GM19397 (cell line): ENCODE results near the gene BMPR1A.

Experiments used
- ATAC-seq: cut with Tn5 transposase; IDR thresholded peaks from one replicate; pipeline ENCODE4 v1.9.1; 2021; ENCODE audit warnings: mild to moderate bottlenecking, moderate library complexity; ENCODE audit not compliant: unreplicated experiment

Gene BMPR1A

DNA sequence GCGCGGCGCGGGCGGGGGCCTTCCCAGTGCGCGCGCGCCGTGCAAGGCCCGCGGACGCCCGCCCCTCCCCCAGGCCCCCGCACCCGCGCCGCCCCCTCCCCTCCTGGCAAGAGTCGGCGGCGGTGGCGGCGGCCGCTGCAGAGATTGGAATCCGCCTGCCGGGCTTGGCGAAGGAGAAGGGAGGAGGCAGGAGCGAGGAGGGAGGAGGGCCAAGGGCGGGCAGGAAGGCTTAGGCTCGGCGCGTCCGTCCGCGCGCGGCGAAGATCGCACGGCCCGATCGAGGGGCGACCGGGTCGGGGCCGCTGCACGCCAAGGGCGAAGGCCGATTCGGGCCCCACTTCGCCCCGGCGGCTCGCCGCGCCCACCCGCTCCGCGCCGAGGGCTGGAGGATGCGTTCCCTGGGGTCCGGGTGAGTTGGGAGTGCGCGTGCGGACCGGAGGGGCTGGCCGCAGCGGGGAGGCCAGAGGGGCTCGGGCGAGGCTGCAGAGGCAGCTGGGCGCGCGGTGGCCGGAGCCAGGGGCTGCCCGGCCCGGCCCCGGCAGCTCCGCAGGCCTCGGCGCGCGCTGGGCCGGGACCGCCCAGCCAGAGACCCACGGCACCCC is at the start of gene BMPR1A:
Gene BMPR1A (plus strand): TSS at position 109 of the 602 bp plus-strand sequence. CDS start 119,400 bp downstream, outside the sequence.
- ATAC-seq = peak; percentile 46

DNA sequence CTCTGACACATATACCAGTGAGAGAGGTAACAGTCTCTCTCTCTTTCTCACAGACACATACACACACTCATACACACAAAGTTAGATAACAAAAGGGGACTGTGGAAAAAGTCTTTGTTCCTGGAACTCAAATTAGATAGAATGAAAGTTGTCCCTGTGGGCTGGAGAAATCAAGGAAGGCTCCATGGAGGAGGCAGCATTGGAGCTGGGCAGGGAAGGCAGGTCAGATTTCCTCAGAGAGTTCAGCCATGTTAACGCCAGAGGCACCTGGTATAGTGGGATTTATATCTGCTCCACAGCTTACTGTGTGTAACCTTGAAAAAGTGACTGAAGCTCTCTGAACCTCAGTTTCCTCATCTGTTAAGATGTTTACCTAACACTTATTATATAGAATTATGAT is 49.4 kb upstream of the BMPR1A start:
- no peak for ATAC-seq

DNA sequence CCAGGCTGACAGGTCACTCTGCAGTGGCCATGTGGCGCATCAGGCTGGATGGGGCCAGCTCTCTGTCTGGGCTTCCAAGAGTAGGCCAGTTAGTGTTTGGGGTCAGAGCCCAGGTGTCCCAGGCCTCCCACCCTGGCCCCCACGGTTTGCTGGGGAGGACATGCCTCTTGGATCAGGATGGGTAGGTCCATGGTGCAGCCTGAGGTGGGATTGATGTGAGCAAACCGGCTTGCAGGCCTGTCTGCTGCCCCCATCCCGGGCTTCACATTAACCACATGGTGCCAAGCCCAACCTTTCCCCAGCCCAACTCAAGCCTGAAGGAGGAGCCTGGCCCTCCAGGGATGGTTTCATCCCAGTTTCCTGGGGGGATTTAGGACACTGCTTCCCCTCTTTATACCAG is 48.9 kb upstream of the BMPR1A start:
- no peak for ATAC-seq

DNA sequence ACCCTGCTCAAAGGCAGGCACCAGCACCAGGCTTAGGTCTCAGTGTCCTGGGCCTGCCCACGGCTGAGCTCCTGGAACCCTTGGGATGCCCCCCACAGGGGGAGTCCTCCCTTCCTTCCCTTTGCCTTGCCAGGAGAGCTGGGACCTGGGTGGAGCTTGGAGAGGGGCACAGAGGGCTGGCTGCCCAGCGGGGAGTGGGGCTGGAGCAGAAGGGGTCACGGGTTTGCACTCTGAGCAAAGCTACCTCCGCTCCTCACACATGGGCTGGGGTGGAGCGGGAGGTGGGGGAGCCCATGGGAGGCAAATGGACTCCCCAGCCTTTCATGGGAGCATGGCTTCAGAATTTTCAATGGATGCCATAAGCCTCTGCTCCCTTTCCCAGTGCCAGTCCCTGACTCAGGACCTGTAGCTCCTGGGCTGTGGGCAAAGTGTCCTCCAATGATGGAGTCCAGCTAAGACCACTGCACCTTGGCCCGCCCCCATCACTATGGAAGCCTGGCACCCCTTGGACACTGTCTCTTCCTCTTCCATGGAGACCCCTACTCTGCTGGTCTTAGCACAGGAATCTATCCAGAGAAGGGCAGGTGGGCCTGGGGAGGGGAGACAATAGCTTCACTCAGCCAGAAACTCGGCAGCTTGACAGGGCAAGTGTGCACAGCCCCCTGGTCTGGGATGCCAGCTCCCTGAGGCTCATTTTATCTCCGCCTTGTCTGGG is 48.2 kb upstream of the BMPR1A start:
- no peak for ATAC-seq

DNA sequence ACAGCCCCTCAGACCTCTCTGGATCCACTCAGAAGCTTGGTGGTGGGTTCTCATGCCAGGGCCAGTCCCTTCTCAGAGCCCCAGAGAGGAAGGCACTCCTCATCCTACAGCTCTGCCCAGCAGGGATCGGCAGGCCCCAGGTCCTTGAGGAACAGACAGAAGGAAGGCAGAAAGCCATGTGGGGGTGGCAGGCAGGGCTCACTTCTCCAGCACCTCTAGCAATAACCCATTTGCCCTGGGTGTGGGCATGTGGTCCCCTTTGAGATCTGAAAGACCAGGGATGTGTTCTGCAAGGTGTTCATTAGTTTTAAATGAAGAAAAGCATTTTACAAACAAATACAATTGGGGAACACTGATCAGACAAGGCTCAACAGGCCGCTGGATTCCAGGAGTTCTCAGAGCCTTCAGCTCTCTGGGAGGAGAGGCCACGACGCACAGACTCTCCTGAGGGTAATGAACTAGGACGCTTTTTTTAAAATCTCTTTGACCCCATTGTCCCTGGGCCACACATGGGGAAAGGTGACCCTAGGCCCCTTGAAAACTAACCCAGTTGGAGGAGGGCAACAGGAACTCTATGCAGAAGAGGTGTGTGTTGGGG is 47.5 kb upstream of the BMPR1A start:
- ATAC-seq = no peak

DNA sequence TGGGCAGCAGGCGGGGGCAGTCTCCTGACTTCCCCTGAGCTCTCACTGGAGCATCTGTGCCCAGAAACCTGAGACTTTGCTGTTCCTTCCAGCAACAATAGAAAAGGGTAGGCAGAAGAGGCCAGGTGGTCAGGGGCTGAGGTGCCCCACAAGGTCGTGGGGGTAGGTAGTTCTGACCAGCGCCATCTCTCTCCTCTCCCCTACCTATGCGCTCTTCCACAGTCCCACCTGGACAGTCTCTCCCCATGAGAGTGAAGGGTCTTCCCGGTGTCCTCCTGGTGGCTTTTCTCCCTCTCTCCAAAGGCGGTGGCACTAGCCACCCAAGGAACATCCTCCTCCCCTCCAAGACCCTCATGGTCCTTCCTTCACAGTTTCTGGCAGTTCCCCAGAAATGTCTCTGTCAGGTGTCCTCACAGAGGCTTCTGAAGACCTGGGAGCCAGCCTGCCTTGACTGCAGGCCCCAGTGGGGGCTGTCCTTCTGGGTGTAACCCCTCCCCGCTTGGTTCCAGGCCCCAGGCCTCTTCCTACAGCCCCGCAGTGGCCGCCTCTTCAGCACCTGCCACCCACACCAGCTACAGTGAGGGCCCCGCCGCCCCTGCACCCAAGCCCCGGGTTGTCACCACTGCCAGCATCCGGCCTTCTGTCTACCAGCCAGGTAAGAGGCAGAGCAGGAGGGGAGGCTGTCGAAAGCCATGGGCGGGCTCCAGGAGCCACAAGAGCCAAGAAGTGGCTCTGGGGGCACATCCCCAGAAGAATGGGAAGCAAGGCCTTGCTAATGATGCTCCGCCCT is 46.8 kb upstream of the BMPR1A start:
- ATAC-seq = no peak

DNA sequence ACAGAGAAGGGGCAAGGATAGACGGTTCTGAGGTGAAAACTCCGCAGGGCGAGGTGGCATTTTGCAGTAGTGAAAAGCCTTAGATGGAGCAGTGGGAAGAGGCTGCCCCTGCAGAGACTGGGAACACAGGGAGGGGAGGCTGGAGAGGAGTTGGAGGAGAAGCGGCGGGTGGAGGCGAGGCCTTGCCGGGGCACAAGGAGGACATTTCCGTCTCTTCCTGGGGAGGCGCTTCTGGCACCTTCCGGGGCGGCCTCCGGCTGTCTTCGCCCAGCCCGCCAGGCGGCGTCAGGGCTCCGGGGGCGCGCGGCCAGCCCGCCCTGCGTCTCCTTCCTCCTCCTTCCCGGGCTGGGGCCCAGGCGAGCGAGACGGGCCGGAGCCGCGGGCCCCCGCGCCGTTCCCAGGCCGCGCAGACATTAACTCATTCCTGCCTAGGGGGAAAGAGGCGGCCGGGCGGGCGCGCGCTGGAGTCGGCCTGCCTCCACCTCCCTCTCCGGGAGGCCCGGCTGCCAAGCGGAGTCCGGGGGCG is 45.4 kb upstream of the BMPR1A start:
- ATAC-seq = peak; percentile 92

DNA sequence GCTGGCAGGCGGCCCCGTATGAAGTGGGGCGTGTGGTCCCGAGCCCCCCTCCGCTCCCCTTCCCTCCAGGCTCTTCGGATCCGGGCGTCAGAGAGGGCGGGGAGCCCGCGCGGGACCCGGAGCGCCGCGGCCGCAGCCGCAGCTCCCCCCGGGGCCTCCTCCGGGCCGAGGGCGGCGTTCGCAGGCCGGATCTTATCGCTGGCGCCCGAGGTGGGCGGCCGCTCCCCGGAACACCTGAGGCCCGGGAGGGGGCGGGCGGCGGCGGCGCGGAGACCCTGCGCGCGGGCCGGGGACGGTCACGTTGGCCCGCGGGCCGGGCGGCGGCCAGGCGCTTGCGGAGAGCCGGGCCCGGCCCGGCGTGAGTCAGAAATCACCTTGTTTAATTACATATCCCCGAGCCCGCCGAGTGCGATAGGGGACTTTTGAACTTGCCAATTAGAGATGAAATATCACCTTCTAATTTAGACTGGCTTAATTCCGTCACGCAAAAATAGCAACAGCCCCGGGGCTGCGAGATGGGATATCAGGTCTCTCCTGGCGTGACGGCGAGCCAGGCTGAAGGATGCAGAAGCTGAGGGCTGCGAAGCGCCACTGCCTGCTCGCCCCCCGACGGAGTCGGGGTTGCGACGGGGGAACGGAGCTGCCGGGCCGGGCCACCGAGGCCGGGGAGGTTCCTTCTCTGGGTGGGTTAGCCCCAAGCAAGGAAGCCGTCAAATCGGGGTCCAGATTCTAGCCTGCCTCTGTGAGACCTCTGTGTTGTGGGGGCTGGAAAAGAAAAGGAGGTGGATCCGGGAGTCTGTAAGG is 44.7 kb upstream of the BMPR1A start:
- peak; percentile 45 for ATAC-seq

DNA sequence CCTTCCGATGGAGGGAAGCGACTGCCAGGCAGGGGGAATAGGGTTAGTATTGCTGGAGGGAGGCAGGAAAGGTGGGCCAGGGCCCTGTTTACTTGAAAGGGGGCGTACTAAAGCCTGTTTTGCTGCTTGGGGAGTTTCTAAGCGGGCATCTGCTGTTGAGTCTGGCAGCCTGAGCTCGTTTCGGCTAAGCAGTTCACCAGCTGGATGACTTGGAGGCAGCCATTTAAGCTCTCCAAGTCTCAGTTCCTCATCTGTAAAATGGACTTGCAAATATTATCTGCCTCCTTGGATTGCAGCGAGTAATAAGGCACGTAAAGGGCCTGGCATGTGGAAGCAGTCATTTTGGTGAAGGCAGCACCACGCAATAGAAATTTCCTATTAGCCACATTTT is 44.1 kb upstream of the BMPR1A start:
- no peak for ATAC-seq

DNA sequence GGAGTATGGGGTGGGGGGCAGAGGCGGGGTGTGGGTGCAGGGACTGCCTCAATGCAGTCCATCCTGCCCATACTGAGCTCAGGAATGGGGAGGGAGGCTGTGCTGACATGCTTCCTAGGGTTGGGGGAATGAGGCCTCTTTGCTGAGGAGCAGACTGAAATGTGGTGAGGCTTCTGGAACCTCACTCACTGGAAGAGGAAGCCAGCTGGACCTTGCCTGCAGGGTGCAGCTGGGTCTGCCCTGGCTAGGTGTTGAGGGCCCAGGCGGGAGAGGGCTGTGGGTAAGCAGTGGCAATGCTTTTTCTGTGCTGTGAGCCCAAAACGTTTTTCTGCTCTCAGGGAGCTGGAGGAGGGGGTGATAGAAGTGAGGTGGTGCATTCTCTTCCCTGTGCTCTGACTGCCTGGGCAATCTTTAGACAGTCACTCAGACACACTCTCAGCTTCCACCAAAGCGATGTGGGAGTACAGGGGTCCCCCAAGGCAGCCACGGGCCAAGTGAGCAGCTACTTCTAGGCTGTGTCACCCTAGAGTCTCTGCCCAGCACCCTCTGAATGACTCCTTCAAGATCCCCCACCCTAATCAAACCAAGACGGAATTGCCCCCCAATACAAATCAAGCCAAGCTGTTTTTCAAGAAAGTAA is 41.1 kb upstream of the BMPR1A start:
- no peak for ATAC-seq

DNA sequence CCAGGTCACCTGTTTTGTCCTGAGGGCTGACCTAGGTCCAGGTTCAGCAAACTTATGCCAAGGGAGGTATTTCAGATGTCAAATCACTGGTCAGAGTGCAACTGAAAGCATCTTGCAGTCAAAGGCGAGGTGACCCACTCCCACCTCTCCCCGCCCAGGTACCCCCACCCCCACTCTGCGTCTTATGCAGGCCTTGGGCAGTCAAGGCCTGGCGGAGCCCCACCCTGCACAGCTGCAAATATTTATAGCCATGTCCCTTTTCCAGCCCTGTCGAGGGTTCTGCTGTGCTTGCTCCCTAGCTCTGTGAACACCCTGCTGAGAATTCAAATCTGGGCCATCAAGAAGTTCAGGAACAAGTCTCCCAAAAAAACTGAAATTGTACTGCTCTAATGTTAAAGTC is 40.6 kb upstream of the BMPR1A start:
- no peak for ATAC-seq

DNA sequence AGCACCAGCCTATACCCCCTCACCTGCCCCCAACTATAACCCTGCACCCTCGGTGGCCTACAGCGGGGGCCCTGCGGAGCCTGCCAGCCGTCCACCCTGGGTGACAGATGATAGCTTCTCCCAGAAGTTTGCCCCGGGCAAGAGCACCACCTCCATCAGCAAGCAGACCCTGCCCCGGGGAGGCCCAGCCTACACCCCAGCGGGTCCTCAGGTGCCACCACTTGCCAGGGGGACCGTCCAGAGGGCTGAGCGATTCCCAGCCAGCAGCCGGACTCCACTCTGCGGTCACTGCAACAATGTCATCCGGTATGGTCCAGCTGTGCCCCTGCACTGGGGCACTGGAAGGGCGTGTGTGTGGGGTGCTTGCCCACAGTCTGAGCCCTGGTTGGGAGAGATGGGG is 40.0 kb upstream of the BMPR1A start:
- ATAC-seq = no peak

DNA sequence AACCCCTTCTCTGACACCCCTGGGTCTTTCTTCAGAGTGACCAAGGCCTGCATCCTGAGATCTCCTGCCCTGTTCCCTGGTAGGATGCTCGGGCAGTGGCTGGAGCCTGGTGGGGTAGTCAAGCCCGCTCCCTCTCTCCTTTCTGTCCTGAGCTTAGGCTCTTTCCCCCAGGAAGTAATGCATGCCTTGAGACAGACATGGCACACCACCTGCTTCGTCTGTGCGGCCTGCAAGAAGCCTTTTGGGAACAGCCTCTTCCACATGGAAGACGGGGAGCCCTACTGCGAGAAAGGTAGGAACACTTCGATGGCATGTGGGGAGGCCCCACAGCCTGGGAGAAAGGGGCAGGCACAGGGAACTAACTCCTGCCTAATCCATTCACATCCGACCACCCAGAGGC is 37.9 kb upstream of the BMPR1A start:
- ATAC-seq = no peak

DNA sequence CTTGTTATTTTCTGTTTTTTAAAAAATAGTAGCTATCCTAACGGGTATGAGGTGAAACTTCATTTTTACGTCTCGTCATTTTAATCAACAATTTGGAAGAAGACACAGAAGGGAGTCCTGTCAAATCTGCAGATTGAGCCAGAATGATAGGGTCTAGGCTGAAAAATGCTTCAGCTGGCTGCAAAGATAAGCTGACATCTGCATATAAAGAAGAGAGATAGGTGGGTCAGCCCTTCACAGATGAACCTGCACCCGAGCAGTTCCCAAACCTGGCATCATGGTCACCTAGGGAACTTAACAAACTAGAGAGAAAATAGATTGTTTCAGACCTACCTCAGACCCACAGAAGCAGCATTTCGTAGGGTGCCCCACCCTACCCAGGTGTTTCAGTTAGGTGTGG is 35.2 kb upstream of the BMPR1A start:
- ATAC-seq = no peak

DNA sequence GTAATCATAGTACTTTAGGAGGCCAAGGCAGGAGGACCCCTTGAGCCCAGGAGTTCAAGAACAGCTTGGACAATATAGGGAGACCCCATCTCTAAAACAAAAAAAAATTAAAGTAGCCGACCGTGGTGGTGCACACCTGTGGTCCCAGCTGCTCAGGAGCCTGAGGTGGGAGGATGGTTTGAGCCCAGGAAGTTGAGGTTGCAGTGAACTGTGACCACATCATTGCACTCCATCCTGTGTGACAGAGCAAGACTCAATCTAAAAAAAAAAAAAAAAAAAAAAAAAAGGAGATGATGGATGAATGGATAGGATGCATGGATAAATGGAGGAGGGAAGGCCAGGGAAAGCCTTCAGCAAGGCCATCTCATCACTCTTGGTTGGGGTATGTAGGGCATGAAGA is 33.4 kb upstream of the BMPR1A start:
- no peak for ATAC-seq

DNA sequence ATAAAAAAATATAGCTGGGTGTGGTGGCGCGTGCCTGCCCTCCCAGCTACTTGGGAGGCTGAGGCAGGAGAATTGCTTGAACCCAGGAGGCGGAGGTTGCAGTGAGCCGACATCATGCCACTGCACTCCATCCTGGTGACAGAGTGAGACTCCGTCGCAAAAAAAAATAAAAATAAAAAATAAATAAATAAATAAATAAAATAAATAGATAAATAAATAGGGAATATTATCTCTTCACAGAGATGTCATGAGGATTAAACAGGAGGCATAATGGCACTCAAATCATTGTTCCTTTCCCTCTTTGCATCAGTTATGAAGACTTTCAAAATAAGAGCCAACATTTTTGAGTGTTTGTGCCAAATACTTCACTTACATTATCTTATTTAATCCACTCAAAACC is 32.0 kb upstream of the BMPR1A start:
- no peak for ATAC-seq

DNA sequence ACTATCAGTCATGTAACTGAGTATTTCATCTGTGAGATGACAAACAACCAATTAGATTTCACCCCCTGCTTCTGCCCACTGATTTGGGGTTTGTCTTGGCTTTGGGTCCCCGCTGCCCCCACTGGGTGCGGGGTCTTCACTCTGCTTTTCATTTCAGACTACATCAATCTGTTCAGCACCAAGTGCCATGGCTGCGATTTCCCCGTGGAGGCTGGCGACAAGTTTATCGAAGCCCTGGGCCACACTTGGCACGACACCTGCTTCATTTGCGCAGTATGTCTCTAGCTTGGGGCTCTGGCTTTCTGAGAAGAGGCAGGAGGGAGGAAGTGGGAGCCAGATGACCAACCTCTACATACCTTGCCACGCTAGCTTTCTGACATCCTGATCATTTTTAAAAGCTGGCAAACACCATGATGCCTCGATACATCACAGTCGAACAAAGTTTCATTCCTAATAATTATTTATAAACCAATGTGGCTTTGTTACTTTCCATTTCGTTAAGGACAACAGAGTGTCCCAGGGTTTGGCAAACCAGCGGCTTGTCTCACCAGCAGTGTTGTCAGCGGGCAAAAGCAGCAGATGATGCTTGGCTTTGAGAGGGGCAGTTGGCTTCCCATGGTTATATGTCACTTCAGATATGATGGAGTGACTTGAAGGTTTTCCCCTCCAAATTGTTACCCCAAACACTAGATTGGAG is 30.3 kb upstream of the BMPR1A start:
- no peak for ATAC-seq

DNA sequence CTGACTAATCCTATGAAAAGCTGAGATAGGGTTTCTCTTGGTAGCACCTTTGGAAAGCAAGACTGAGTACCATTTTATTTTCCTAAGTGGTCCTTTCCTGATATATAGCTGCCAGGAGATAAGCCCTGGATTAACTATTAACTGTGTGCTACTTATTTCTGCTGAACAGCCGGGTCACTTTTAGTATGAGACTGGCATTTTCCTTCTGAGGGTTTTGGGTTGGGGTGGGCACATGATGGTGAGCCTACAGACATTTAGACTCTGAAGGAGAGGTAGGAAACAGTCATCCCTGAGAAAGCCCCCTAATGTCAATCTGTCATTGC is 29.8 kb upstream of the BMPR1A start:
- no peak for ATAC-seq

DNA sequence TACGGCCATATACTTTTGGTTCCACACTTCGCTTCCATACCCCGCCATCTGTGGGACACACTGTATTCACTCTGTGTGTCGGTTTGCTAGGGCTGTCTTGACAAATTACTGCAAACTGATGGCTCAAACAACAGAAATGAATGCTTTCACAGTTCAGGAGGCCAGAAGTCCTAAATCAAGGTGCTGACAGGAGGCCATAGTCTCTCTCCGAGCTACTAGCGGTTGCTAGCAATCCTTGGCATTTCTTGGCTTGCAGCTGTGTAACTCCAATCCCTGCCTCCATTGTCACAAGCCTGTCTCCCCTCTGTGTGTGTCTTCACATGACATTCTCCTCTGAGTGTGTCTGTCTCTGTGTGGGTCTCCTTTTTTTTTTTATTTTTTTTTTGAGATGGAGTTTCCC is 28.9 kb upstream of the BMPR1A start:
- no peak for ATAC-seq

DNA sequence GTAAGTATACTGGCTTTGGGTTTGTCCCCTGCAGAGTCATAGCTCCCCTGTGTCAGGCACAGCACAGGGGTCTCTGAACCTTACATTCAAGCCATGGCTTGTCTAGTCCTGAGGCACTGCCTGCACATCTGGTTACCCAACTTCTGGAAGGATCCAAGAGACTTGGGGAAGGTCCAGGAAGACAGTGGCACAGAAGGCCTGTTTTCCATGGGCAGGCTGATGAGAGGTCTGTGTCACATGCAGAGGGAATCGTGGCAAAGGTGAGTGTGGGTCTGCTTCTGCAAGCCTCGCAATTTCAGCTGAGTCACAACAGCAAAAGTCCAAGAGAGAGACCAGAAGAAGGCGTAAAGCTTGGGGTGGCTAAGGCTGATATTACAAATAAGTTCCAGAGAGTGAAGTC is 28.4 kb upstream of the BMPR1A start:
- no peak for ATAC-seq
